Fibroblast of lung (primary cell): ENCODE measurements around the gene PDGFA. TPM values are rescaled to one million over a fixed set of nuclear protein-coding genes. Genes with fewer than 3 reads are reported as not detected.

Experiments
- DNase-seq, 2 donors: peaks; one replicate each; pipeline versions ENCODE4 v3.0.0 to v3.0.0-alpha.2; 2010; ENCODE audit warnings: low read depth in 2 of 2
- H2AFZ ChIP-seq: 2 replicates; pipeline ENCODE4 v1.5.1; 2012; ENCODE audit warnings: low read length, control low read depth, inconsistent platforms
- H3K27ac ChIP-seq: 2 replicates; pipeline ENCODE4 v1.5.1; 2011; ENCODE audit warnings: low read length, control low read depth; ENCODE audit not compliant: insufficient read depth
- H3K27me3 ChIP-seq: 2 replicates; pipeline ENCODE4 v1.5.1; 2011; ENCODE audit warnings: mild to moderate bottlenecking, low read length; ENCODE audit not compliant: control insufficient read depth, insufficient read depth
- H3K36me3 ChIP-seq: 2 replicates; pipeline ENCODE4 v1.5.1; 2011; ENCODE audit warnings: low read length; ENCODE audit not compliant: control insufficient read depth, insufficient read depth
- H3K4me1 ChIP-seq: 2 replicates; pipeline ENCODE4 v1.5.1; 2011; ENCODE audit warnings: low read length; ENCODE audit not compliant: control insufficient read depth, insufficient read depth; ENCODE audit errors: extremely low read depth
- H3K4me2 ChIP-seq: 2 replicates; pipeline ENCODE4 v1.5.1; 2011; ENCODE audit warnings: low read length, control low read depth; ENCODE audit not compliant: insufficient read depth; ENCODE audit errors: extremely low read depth
- H3K4me3 ChIP-seq, 4 experiments: fragments of 200-600 bp in 1 of 4; sonication (generic) in 1 of 4; replicated peaks in 1 of 4; 2 replicates each; pipeline ENCODE4 v1.5.1; 2011 to 2016; ENCODE audit warnings: low read length in 4 of 4, low read depth in 3 of 4, mild to moderate bottlenecking in 3 of 4, control low read depth in 2 of 4, inconsistent platforms in 1 of 4, mixed read lengths in 1 of 4; ENCODE audit not compliant: insufficient read depth in 1 of 4; ENCODE audit errors: control extremely low read depth in 1 of 4
- H3K79me2 ChIP-seq: 2 replicates; pipeline ENCODE4 v1.5.1; 2012; ENCODE audit warnings: mild to moderate bottlenecking, low read length, inconsistent platforms; ENCODE audit not compliant: control insufficient read depth, insufficient read depth
- H3K9ac ChIP-seq: 2 replicates; pipeline ENCODE4 v1.5.1; 2011; ENCODE audit warnings: mild to moderate bottlenecking, low read length, control low read depth; ENCODE audit not compliant: insufficient read depth
- H3K9me3 ChIP-seq: 2 replicates; pipeline ENCODE4 v1.5.1; 2012; ENCODE audit warnings: low read depth, low read length; ENCODE audit not compliant: control insufficient read depth, insufficient read depth
- H4K20me1 ChIP-seq: 2 replicates; pipeline ENCODE4 v1.5.1; 2011; ENCODE audit warnings: low read length; ENCODE audit not compliant: control insufficient read depth, insufficient read depth; ENCODE audit errors: extremely low read depth
- EZH2 ChIP-seq: IDR thresholded peaks from 2 replicates; pipeline ENCODE4 v1.5.1; 2012; ENCODE audit warnings: low read length, control low read depth, mild to moderate bottlenecking; ENCODE audit errors: missing control alignments
- polyA plus RNA-seq, 2 donors: library from polyadenylated mRNA; depleted of rRNA in 1 of 2; stranded (reverse) in 1 of 2; unstranded in 1 of 2; fragments of >200 nt; gene quantifications; 2 replicates each; pipeline ENCODE4 v1.2.1, GENCODE V29; 2011 to 2012; ENCODE audit warnings: missing spikeins in 1 of 2
- total RNA-seq: library from RNA; depleted of rRNA; stranded (reverse); fragments of >200 nt; gene quantifications from 2 replicates; pipeline ENCODE4 v1.2.1, GENCODE V29; 2014
- TF ChIP-seq, protein P1 (sequence below), 2 donors: IDR thresholded peaks in 1 of 2; conservative IDR thresholded peaks in 1 of 2; 1 replicate in 1 of 2; 2 replicates in 1 of 2; pipeline ENCODE4 v1.5.1; 2011 to 2012; ENCODE audit warnings: low read length in 2 of 2, control low read depth in 1 of 2, inconsistent platforms in 1 of 2, low read depth in 1 of 2, mild to moderate bottlenecking in 1 of 2

The PDGFA gene
- total and polyA plus RNA-seq, 2 donors (not counting 1 experiment from before 2014, with no cell fraction given), result 13.5 to 16.9 TPM

DNA sequence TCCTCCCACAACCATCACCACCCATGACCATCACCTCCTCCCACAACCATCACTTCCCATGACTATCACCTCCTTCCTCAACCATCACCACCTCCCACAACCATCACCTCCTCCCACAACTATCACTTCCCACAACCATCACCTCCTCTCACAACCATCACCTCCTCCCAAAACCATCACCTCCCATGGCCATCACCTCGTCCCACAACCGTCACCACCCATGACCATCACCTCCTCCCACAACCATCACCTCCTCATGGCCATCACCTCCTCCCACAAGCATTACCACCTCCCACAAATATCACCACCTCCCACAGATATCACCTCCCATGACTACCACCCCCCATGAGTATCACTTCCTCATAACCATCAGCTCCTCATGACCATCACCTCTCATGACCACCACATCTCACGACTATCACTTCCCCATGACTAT, 52.2 kb downstream of the PDGFA start:
- no peak for TF ChIP-seq EZH2
- TF ChIP-seq, protein P1, sequence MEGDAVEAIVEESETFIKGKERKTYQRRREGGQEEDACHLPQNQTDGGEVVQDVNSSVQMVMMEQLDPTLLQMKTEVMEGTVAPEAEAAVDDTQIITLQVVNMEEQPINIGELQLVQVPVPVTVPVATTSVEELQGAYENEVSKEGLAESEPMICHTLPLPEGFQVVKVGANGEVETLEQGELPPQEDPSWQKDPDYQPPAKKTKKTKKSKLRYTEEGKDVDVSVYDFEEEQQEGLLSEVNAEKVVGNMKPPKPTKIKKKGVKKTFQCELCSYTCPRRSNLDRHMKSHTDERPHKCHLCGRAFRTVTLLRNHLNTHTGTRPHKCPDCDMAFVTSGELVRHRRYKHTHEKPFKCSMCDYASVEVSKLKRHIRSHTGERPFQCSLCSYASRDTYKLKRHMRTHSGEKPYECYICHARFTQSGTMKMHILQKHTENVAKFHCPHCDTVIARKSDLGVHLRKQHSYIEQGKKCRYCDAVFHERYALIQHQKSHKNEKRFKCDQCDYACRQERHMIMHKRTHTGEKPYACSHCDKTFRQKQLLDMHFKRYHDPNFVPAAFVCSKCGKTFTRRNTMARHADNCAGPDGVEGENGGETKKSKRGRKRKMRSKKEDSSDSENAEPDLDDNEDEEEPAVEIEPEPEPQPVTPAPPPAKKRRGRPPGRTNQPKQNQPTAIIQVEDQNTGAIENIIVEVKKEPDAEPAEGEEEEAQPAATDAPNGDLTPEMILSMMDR (conservative IDR thresholded peaks at IDR 0.05 in 1 of 2, IDR thresholded peaks at IDR 0.05 in 1 of 2; ENCODE audit: low read depth in 1 of 2, low read length in 2 of 2), result no peak
- H4K20me1 ChIP-seq, result no peaks in the 10 kb centered on the region
- H3K4me1 ChIP-seq, result peaks cover 16% of the 10 kb centered on the region
- no peak for DNase-seq
- H3K4me3 ChIP-seq, result no peak overlapping the region
- H3K79me2 ChIP-seq, result no peaks in the 10 kb centered on the region
- no peaks in the 10 kb centered on the region for H3K36me3 ChIP-seq
- H3K27ac ChIP-seq, result no peak overlapping the region
- H3K9ac ChIP-seq, result no peak overlapping the region
- no peak overlapping the region for H3K4me2 ChIP-seq
- no peak overlapping the region for H2AFZ ChIP-seq
- no peaks in the 10 kb centered on the region for H3K9me3 ChIP-seq
- no peaks in the 10 kb centered on the region for H3K27me3 ChIP-seq

- no peak overlapping the region for H2AFZ ChIP-seq
- no peak for TF ChIP-seq EZH2
- TF ChIP-seq, protein P1 (conservative IDR thresholded peaks at IDR 0.05 in 1 of 2, IDR thresholded peaks at IDR 0.05 in 1 of 2; ENCODE audit: low read depth in 1 of 2, low read length in 2 of 2), result no peak
- no peak overlapping the region for H3K4me3 ChIP-seq
- no peaks in the 10 kb centered on the region for H3K79me2 ChIP-seq
- no peaks in the 10 kb centered on the region for H3K27me3 ChIP-seq
- no peak overlapping the region for H3K27ac ChIP-seq
- no peak for DNase-seq
- no peaks in the 10 kb centered on the region for H4K20me1 ChIP-seq
- no peaks in the 10 kb centered on the region for H3K9me3 ChIP-seq
- no peaks in the 10 kb centered on the region for H3K36me3 ChIP-seq
- H3K4me1 ChIP-seq, result peaks cover 12% of the 10 kb centered on the region
- H3K4me2 ChIP-seq, result no peak overlapping the region
- H3K9ac ChIP-seq, result no peak overlapping the region
Observed at GRCh38 chr7:466465-467191, 53.0 kb downstream of the PDGFA start.

GRCh38 chr7:465710-466400, 53.8 kb downstream of the PDGFA start:
- no peak overlapping the region for H2AFZ ChIP-seq
- no peak for DNase-seq
- H3K4me2 ChIP-seq, result no peak overlapping the region
- no peaks in the 10 kb centered on the region for H3K36me3 ChIP-seq
- H3K4me1 ChIP-seq, result peaks cover 9% of the 10 kb centered on the region
- H3K79me2 ChIP-seq, result no peaks in the 10 kb centered on the region
- no peak for TF ChIP-seq EZH2
- TF ChIP-seq, protein P1 (conservative IDR thresholded peaks at IDR 0.05 in 1 of 2, IDR thresholded peaks at IDR 0.05 in 1 of 2; ENCODE audit: low read depth in 1 of 2, low read length in 2 of 2), result no peak
- H3K27ac ChIP-seq, result no peak overlapping the region
- no peaks in the 10 kb centered on the region for H4K20me1 ChIP-seq
- no peaks in the 10 kb centered on the region for H3K27me3 ChIP-seq
- H3K9me3 ChIP-seq, result no peaks in the 10 kb centered on the region
- H3K4me3 ChIP-seq, result no peak overlapping the region
- H3K9ac ChIP-seq, result no peak overlapping the region
